Measurements from ENCODE around the gene MBD4. TPM values are rescaled to one million over a fixed set of nuclear protein-coding genes. Genes with fewer than 3 reads are reported as not detected.
A peak's percentile ranks its signal among the peaks of the same experiment; 100 is the strongest.
"Not testable (repeated sequence)": the region's sequence is repeated elsewhere in the genome, so short reads cannot be mapped to it uniquely, and the experiment has no call there.

MBD4 gene
- 10 to 100 TPM; 40.4 to 47.0 (median 45.3) TPM for total RNA-seq

DNA sequence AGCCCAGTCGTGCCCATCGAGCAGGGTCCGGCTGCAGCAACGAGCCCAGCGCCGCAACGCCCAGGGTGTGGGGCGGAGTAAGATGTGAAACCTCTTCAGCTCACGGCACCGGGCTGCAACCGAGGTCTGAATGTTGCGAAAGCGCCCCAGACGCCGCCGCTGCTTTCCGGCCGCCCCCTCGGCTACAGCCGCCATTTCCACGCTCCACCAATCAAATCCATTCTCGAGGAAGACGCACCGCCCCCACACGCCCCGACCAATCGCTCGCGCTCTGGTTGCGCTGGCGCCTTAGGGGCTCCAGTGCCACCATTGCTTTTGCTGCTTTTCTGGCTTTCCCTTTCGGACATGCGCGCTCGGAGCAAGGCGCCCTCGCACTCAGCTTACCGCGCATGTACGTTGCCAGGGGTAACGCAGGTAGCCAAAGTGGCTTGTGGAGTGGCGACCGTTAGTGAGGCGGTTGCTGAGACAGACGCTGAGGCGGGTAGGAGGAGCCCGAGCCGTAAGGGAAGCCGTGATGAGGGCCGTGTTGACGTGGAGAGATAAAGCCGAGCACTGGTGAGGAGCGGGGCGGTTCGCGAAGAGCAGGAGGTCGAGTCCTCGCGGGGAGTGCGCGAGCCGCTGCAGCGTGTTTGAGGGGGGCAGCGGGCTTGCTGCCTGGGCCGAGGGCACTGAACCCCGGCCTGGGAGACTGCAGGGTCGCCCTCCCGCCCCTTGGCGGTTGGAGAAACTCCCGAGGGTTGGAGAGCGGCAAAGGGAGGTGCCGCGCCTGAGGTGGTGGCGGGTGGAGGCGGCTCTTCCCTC, at the start of gene MBD4, which contains the start of gene IFT122:
Gene MBD4, minus strand, starts transcription at position 132 of the 801 bp plus-strand sequence. Its CDS starts 115 bp downstream, at position 17.
Gene IFT122, plus strand, starts transcription at position 408 of the 801 bp plus-strand sequence. Its CDS starts 107 bp downstream, at position 515.
- Mint-ChIP-seq H3K4me1 (ENCODE audit: low read depth) (peaks cover 66% of the 10 kb centered on the region), H3K27me3 (ENCODE audit: low read depth) (no peaks in the 10 kb centered on the region), H3K36me3 (ENCODE audit: insufficient read depth) (peaks cover 23% of the 10 kb centered on the region), H3K9me3 (no peaks in the 10 kb centered on the region), H3K4me3 (peak within 1 kb of the TSS; percentile 92)
- DNase-seq (peak; percentile 97), ATAC-seq (peak; percentile 91 to 92)

DNA sequence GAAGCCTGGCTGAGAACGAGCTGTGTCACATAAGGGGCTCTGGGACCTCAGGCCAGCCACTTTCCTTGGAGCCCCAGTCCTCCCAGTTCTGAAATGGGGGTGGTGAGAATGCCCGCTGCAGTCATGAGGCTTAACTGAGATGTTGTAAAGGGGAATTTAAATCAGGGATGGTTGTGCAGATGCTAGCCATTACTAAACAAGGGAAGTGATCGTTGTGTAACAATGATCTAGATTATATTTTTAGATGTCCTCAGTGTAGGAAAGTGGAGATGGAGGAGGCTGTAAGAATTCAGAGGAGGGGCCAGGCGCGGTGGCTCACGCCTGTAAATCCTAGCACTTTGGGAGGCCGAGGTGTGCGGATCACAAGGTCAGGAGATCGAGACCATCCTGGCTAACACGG, 49.5 kb upstream of the MBD4 start:
- H3K4me3 Mint-ChIP-seq; H3K4me1 Mint-ChIP-seq (ENCODE audit: low read depth); DNase-seq; H3K9me3 Mint-ChIP-seq; H3K27me3 Mint-ChIP-seq (ENCODE audit: low read depth); ATAC-seq: not testable (repeated sequence)
- H3K36me3 Mint-ChIP-seq (ENCODE audit: insufficient read depth), result peaks cover 11% of the 10 kb centered on the region

GRCh38 chr3:129487868-129488335, 48.2 kb upstream of the MBD4 start:
- H3K4me1 Mint-ChIP-seq (ENCODE audit: low read depth); H3K9me3 Mint-ChIP-seq; H3K36me3 Mint-ChIP-seq (ENCODE audit: insufficient read depth); H3K27me3 Mint-ChIP-seq (ENCODE audit: low read depth); H3K4me3 Mint-ChIP-seq; DNase-seq; ATAC-seq: not testable (repeated sequence)

GRCh38 chr3:129487183-129487867, 47.6 kb upstream of the MBD4 start:
- ATAC-seq (no peak), DNase-seq (no peak)
- H3K4me1 Mint-ChIP-seq (ENCODE audit: low read depth), result peaks cover 6% of the 10 kb centered on the region
- H3K4me3 Mint-ChIP-seq, result no peak overlapping the region
- no peaks in the 10 kb centered on the region for H3K9me3 Mint-ChIP-seq
- peaks cover 7% of the 10 kb centered on the region for H3K36me3 Mint-ChIP-seq (ENCODE audit: insufficient read depth)
- H3K27me3 Mint-ChIP-seq (ENCODE audit: low read depth), result no peaks in the 10 kb centered on the region

GRCh38 chr3:129486664-129487035, 46.9 kb upstream of the MBD4 start:
- DNase-seq, result no peak
- Mint-ChIP-seq H3K36me3 (ENCODE audit: insufficient read depth) (peaks cover 10% of the 10 kb centered on the region), H3K4me3 (no peak overlapping the region), H3K9me3 (no peaks in the 10 kb centered on the region), H3K4me1 (ENCODE audit: low read depth) (peaks cover 13% of the 10 kb centered on the region), H3K27me3 (ENCODE audit: low read depth) (no peaks in the 10 kb centered on the region)
- no peak for ATAC-seq

DNA sequence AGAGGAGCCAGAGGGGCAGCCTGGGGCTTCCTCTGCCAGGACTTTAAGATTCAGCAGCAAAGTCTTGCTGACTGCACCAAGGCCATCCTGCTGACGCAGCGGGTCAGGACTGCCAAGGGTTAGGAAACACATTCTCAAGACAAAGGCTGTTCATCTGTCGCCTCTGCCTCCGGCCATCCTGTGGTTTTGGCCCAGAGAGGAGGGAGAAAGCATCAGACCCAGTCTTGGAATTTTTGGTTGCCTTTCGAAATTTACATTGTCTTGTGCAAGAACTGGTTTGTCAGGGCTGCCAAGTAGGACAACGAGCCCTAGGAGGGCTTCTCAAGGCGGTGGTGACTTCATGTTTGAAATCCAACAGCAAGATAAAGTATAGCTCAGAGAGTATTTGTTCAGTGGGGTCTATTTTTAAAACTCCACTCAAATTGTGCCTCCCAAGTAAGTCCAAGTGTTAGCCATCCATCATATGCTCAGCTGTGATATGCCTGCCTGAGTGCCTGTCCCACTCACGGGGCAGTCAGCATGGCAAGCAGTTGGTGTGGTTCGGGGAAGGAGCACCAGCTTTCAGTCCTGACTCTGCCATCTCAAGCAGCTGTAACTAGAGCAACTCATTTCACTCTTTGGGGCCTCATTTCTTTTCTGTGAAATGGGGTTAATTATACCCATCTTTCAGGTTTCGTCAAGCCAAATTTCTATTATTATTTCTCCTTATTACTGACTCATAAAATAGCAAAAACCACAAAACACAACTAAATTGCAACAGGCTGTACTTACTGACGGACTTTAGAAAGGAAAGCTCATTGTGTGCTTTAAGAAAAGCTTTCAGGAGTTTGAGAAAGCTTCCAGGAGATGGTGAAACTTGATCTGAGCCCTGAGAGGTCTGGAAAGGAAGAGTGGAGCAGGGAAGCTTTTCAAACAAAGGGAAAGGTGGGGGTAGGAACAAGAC, 46.2 kb upstream of the MBD4 start:
- H3K36me3 Mint-ChIP-seq (ENCODE audit: insufficient read depth), result peaks cover 10% of the 10 kb centered on the region
- ATAC-seq, result no peak

DNA sequence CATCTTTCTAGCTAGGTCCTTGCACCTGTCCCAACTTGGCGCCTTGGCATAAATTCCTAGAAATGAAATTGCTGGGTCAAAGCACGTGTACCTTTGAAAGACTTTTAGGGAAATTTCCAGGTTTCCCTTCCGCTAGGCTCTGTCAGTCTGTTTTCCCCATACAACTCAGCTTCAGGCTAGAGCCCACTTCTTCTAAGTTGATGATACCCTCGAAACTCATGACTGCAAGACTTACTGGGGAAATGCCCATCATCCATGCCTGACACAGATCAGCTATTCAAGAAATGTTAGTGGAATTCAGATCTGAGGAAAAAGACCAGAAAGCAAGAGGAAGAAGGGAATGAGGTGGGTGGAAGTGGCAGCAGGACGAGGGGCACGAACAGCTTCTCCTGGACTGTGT, 45.4 kb upstream of the MBD4 start:
- H3K4me1 Mint-ChIP-seq (ENCODE audit: low read depth), result peaks cover 19% of the 10 kb centered on the region
- H3K9me3 Mint-ChIP-seq; H3K36me3 Mint-ChIP-seq (ENCODE audit: insufficient read depth); ATAC-seq; H3K4me3 Mint-ChIP-seq; H3K27me3 Mint-ChIP-seq (ENCODE audit: low read depth); DNase-seq: not testable (repeated sequence)

More for the DNA sequence above, 46.2 kb upstream of the MBD4 start:
- no peaks in the 10 kb centered on the region for H3K27me3 Mint-ChIP-seq (ENCODE audit: low read depth)
- DNase-seq, result no peak
- peaks cover 19% of the 10 kb centered on the region for H3K4me1 Mint-ChIP-seq (ENCODE audit: low read depth)
- H3K9me3 Mint-ChIP-seq, result no peaks in the 10 kb centered on the region
- no peak overlapping the region for H3K4me3 Mint-ChIP-seq

- peaks cover 8% of the 10 kb centered on the region for H3K36me3 Mint-ChIP-seq (ENCODE audit: insufficient read depth)
- H3K27me3 Mint-ChIP-seq (ENCODE audit: low read depth), result no peaks in the 10 kb centered on the region
- DNase-seq (no peak), ATAC-seq (no peak)
- no peaks in the 10 kb centered on the region for H3K9me3 Mint-ChIP-seq
- peaks cover 19% of the 10 kb centered on the region for H3K4me1 Mint-ChIP-seq (ENCODE audit: low read depth)
- no peak overlapping the region for H3K4me3 Mint-ChIP-seq
Measured at GRCh38 chr3:129483870-129484269, 44.1 kb upstream of the MBD4 start.

DNA sequence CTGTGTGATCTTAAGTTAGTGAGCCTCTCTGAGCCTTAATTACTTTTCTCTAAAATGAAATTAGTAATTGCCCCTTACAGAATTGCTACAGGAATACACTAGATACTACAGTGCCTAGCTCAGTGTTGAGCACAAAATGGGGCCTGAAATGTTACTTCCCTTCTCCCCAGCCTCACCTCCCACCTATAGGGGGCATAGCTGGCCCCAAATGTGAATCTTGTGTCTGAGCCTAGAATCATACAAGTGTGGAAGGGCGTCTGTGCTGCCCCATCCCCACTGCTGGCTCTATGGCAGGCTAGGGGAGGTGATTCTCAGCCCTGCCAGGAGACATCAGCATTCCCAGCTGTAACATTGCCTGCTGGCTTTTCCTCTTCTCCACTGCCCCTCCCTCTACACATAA, 43.0 kb upstream of the MBD4 start:
- Mint-ChIP-seq H3K27me3 (ENCODE audit: low read depth) (no peaks in the 10 kb centered on the region), H3K9me3 (no peaks in the 10 kb centered on the region), H3K4me1 (ENCODE audit: low read depth) (peaks cover 19% of the 10 kb centered on the region), H3K4me3 (no peak overlapping the region), H3K36me3 (ENCODE audit: insufficient read depth) (peaks cover 8% of the 10 kb centered on the region)
- no peak for ATAC-seq
- DNase-seq, result no peak

GRCh38 chr3:129481766-129482332, 42.1 kb upstream of the MBD4 start:
- Mint-ChIP-seq H3K4me1 (ENCODE audit: low read depth) (peaks cover 19% of the 10 kb centered on the region), H3K36me3 (ENCODE audit: insufficient read depth) (peaks cover 15% of the 10 kb centered on the region), H3K4me3 (no peak overlapping the region), H3K27me3 (ENCODE audit: low read depth) (no peaks in the 10 kb centered on the region), H3K9me3 (no peaks in the 10 kb centered on the region)
- DNase-seq (peak; percentile 29), ATAC-seq (peak; percentile 69 to 72)

- DNase-seq; H3K9me3 Mint-ChIP-seq; ATAC-seq; H3K4me3 Mint-ChIP-seq; H3K27me3 Mint-ChIP-seq (ENCODE audit: low read depth): not testable (repeated sequence)
- Mint-ChIP-seq H3K4me1 (ENCODE audit: low read depth) (peaks cover 19% of the 10 kb centered on the region), H3K36me3 (ENCODE audit: insufficient read depth) (peaks cover 18% of the 10 kb centered on the region)
Measured at GRCh38 chr3:129481225-129481765, 41.5 kb upstream of the MBD4 start.

DNA sequence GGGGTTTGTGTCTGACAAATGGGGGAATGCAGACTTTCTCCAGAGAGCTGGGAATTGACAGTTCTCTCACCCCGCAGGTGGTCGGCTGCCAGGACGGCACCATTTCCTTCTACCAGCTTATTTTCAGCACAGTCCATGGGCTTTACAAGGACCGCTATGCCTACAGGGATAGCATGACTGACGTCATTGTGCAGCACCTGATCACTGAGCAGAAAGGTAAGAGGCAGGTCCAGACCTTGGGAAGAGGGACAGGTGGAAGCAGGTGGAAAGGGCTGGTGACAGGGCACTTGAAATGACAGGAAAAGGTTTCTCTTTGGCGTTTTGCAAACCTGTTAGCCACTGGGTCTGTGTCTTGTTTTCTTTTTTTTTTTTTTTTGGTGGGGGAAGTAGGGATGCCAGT, 36.8 kb upstream of the MBD4 start:
- Mint-ChIP-seq H3K27me3 (ENCODE audit: low read depth) (no peaks in the 10 kb centered on the region), H3K4me3 (no peak overlapping the region), H3K9me3 (no peaks in the 10 kb centered on the region), H3K36me3 (ENCODE audit: insufficient read depth) (peaks cover 15% of the 10 kb centered on the region), H3K4me1 (ENCODE audit: low read depth) (peaks cover 5% of the 10 kb centered on the region)
- no peak for ATAC-seq
- DNase-seq, result no peak

- Mint-ChIP-seq H3K4me3 (no peak overlapping the region), H3K27me3 (ENCODE audit: low read depth) (no peaks in the 10 kb centered on the region), H3K4me1 (ENCODE audit: low read depth) (no peaks in the 10 kb centered on the region), H3K36me3 (ENCODE audit: insufficient read depth) (peaks cover 15% of the 10 kb centered on the region), H3K9me3 (no peaks in the 10 kb centered on the region)
- no peak for DNase-seq
- no peak for ATAC-seq
Measured at GRCh38 chr3:129475863-129476262, 36.1 kb upstream of the MBD4 start.

All from activated T-cell treated with anti-CD3 and anti-CD28 coated beads, Interleukin-2, amount 50 U/mL, for 4 hours (primary cell).